ENCODE measurements around the gene ULK1.

Gene ULK1

DNA sequence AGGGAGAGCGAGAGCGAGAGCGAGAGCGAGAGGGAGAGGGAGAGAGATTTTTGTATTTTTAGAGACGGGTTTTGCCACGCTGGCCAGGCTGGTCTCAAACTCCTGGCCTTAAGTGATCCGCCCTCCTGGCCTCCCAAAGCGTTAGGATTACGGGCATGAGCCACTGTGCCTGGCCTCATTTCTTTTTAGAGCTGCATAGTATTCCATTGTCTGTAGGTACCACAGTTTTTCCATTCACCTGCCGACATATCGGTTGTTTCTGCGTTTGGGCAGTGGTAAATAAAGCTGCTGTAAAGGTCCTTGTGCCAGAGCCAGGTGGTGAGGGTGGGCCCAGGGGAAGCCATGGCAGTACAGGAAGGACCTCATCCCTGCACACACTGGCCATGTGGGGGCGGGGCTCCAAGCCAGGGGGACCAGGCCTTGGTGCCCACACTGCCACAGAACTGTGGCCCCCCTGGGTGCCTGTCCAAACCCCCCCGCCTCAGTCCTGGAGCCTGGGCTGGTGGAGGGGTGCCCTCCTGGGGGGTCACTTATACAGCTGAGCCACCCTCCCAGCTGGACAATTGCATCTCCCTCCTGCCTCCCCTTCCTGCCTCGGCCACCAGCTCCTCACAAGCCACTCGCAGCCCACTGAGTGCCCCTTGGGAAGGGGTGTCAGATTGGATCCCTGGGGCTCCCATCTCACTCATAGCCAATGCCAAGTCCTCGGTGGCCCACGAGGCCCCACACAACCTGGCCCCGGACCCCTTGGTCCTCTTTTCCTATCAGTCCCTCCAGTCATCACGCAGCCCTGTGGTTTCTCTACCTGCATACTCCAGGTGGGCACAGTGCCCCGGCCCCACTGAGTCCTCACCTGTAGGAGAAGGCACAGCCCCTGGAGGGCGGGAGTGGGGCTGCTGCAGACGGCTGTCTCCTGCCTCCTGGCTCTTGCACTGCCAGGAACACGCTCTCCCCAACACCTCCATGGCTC is 33.0 kb downstream of the ULK1 start:
- peaks cover 27% of the 10 kb centered on the region for H3K4me1 Mint-ChIP-seq (ENCODE audit: low read depth)
- peaks cover 28% of the 10 kb centered on the region for H3K36me3 Mint-ChIP-seq (ENCODE audit: low read depth)
- no peak for DNase-seq
- no peaks in the 10 kb centered on the region for H3K27me3 Mint-ChIP-seq
- peak overlapping the region; percentile 82 for H3K27ac Mint-ChIP-seq
- no peaks in the 10 kb centered on the region for H3K9me3 Mint-ChIP-seq
- peak overlapping the region; percentile 97 for H3K4me3 Mint-ChIP-seq

DNA sequence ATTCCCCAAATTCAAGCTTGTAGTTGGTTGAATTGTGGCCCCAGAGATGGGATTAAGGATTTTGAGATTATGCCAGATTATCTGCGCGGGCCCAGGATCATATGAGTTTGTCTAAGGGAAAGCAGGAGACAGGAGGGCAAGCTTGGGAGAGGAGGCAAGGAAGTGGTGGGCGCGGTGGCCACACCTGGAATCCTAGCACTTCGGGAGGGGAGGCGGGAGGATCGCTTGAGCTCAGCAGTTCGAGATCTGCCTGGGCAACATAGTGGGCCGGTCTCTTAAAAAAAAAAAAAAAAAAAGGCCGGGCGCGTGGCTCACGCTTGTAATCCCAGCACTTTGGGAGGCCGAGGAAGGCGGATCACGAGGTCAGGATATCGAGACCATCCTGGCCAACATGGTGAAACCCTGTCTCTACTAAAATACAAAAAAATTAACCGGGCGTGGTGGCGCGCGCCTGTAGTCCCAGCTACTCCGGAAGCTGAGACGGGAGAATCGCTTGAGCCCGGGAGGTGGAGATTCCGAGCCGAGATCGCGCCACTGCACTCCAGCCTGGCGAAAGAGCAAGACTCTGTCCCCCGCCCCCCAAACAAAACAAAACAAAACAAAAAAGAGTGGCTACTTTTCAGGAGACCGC is 33.8 kb downstream of the ULK1 start:
- Mint-ChIP-seq H3K4me1 (ENCODE audit: low read depth) (peaks cover 32% of the 10 kb centered on the region), H3K27ac (peak overlapping the region; percentile 82), H3K9me3 (no peaks in the 10 kb centered on the region), H3K4me3 (peak overlapping the region; percentile 97), H3K36me3 (ENCODE audit: low read depth) (peaks cover 36% of the 10 kb centered on the region), H3K27me3 (no peaks in the 10 kb centered on the region)
- DNase-seq: no peak

- H3K36me3 Mint-ChIP-seq (ENCODE audit: low read depth): peaks cover 43% of the 10 kb centered on the region
- H3K9me3 Mint-ChIP-seq: no peaks in the 10 kb centered on the region
- H3K27ac Mint-ChIP-seq: peak within 1 kb of the TSS; percentile 96
- peak; percentile 95 for DNase-seq
- H3K4me1 Mint-ChIP-seq (ENCODE audit: low read depth): peaks cover 35% of the 10 kb centered on the region
- H3K4me3 Mint-ChIP-seq: peak within 1 kb of the TSS; percentile 97
- no peaks in the 10 kb centered on the region for H3K27me3 Mint-ChIP-seq
Observed at GRCh38 chr12:131928711-131929580, 34.5 kb downstream of the ULK1 start, which contains the start of gene PUS1. TSS of gene PUS1 (plus strand) at chr12:131929276. CDS start at chr12:131929723, 447 bp downstream.

GRCh38 chr12:131929581-131930456 is 35.4 kb downstream of the ULK1 start:
- Mint-ChIP-seq H3K36me3 (ENCODE audit: low read depth) (peaks cover 51% of the 10 kb centered on the region), H3K27me3 (no peaks in the 10 kb centered on the region), H3K4me1 (ENCODE audit: low read depth) (peaks cover 32% of the 10 kb centered on the region), H3K27ac (peak overlapping the region; percentile 96), H3K4me3 (peak overlapping the region; percentile 97), H3K9me3 (no peaks in the 10 kb centered on the region)
- peak; percentile 61 for DNase-seq

DNA sequence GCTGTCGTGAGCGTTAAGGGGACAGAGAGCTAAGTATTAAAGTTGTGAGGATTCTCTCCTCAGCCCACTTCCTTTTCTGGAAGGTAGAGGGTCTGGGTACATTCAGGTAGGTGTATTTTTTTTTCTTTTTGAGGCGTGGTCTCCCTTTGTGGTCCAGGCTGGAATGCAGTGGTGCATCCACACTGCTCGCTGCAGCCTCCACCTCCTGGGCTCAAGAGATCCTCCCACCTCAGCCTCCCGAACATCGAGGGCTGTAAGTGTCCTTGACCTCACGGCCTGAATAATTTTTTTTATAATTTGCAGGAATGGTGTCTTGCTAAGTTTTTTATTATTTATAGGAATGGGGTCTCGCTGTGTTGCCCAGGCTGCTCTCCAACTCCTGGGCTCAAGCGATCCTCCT is 36.1 kb downstream of the ULK1 start:
- H3K27ac Mint-ChIP-seq: peak overlapping the region; percentile 93
- DNase-seq: no peak
- no peaks in the 10 kb centered on the region for H3K27me3 Mint-ChIP-seq
- peaks cover 55% of the 10 kb centered on the region for H3K36me3 Mint-ChIP-seq (ENCODE audit: low read depth)
- no peaks in the 10 kb centered on the region for H3K9me3 Mint-ChIP-seq
- H3K4me1 Mint-ChIP-seq (ENCODE audit: low read depth): peaks cover 30% of the 10 kb centered on the region
- peak overlapping the region; percentile 89 for H3K4me3 Mint-ChIP-seq

GRCh38 chr12:131933387-131933786 is 39.0 kb downstream of the ULK1 start:
- peaks cover 24% of the 10 kb centered on the region for H3K4me1 Mint-ChIP-seq (ENCODE audit: low read depth)
- H3K27ac Mint-ChIP-seq: peak overlapping the region; percentile 20
- H3K9me3 Mint-ChIP-seq: no peaks in the 10 kb centered on the region
- H3K27me3 Mint-ChIP-seq: no peaks in the 10 kb centered on the region
- DNase-seq: no peak
- peaks cover 82% of the 10 kb centered on the region for H3K36me3 Mint-ChIP-seq (ENCODE audit: low read depth)
- H3K4me3 Mint-ChIP-seq: no peak overlapping the region

- Mint-ChIP-seq H3K9me3 (no peaks in the 10 kb centered on the region), H3K36me3 (ENCODE audit: low read depth) (peaks cover 89% of the 10 kb centered on the region), H3K4me1 (ENCODE audit: low read depth) (peaks cover 24% of the 10 kb centered on the region), H3K4me3 (no peak overlapping the region), H3K27me3 (no peaks in the 10 kb centered on the region), H3K27ac (no peak overlapping the region)
- no peak for DNase-seq
Observed at GRCh38 chr12:131934535-131934934, 40.1 kb downstream of the ULK1 start.

DNA sequence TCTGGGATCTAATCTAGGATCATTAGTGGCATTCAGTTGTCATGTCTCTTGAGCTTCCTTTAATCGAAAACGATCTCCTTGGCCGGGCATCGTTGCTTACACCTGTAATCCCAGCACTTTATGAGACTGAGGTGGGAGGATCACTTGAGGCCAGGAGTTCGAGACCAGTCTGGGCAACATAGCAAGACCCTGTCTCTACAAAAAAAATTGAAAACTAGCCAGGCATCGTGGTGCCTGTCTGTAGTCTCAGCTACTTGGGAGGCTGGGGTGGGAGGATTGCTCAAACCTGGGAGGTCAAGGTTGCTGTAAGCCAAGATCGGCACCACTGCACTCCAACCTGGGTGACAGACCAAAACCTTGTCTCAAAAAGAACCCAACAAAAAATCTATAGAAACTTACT is 43.7 kb downstream of the ULK1 start:
- H3K36me3 Mint-ChIP-seq (ENCODE audit: low read depth): peaks cover 93% of the 10 kb centered on the region
- DNase-seq: no peak
- no peaks in the 10 kb centered on the region for H3K27me3 Mint-ChIP-seq
- peak overlapping the region; percentile 40 for H3K27ac Mint-ChIP-seq
- H3K9me3 Mint-ChIP-seq: no peaks in the 10 kb centered on the region
- H3K4me3 Mint-ChIP-seq: no peak overlapping the region
- peaks cover 3% of the 10 kb centered on the region for H3K4me1 Mint-ChIP-seq (ENCODE audit: low read depth)

- H3K9me3 Mint-ChIP-seq: no peaks in the 10 kb centered on the region
- H3K27ac Mint-ChIP-seq: no peak overlapping the region
- no peak overlapping the region for H3K4me3 Mint-ChIP-seq
- H3K4me1 Mint-ChIP-seq (ENCODE audit: low read depth): no peaks in the 10 kb centered on the region
- peaks cover 93% of the 10 kb centered on the region for H3K36me3 Mint-ChIP-seq (ENCODE audit: low read depth)
- no peak for DNase-seq
- H3K27me3 Mint-ChIP-seq: no peaks in the 10 kb centered on the region
Observed at GRCh38 chr12:131939007-131939406, 44.6 kb downstream of the ULK1 start.

DNA sequence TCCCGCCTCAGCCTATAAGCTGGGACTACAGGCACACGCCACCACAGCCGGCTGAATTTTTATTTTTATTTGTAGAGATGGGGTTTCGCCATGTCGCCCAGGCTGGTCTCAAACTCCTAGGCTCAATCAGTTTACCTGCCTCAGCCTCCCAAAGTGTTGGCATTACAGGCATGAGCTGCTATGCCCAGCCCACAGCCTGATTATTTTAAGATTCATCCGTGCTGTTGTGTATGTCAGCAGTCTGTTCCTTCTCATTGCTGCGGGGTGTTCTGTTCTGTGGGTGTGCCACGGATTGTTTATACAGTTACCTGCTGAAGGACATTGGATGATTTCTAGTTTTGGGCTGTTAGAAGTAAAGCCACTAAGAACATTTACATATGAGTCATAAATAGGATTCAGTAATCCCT is 45.7 kb downstream of the ULK1 start:
- no peak overlapping the region for H3K27ac Mint-ChIP-seq
- peaks cover 96% of the 10 kb centered on the region for H3K36me3 Mint-ChIP-seq (ENCODE audit: low read depth)
- H3K9me3 Mint-ChIP-seq: no peaks in the 10 kb centered on the region
- no peak for DNase-seq
- no peaks in the 10 kb centered on the region for H3K4me1 Mint-ChIP-seq (ENCODE audit: low read depth)
- H3K4me3 Mint-ChIP-seq: no peak overlapping the region
- no peaks in the 10 kb centered on the region for H3K27me3 Mint-ChIP-seq

GRCh38 chr12:131941116-131941986 is 46.9 kb downstream of the ULK1 start:
- Mint-ChIP-seq H3K9me3 (no peaks in the 10 kb centered on the region), H3K4me3 (no peak overlapping the region), H3K27me3 (no peaks in the 10 kb centered on the region), H3K36me3 (ENCODE audit: low read depth) (peaks cover 94% of the 10 kb centered on the region), H3K27ac (no peak overlapping the region), H3K4me1 (ENCODE audit: low read depth) (no peaks in the 10 kb centered on the region)
- no peak for DNase-seq

DNA sequence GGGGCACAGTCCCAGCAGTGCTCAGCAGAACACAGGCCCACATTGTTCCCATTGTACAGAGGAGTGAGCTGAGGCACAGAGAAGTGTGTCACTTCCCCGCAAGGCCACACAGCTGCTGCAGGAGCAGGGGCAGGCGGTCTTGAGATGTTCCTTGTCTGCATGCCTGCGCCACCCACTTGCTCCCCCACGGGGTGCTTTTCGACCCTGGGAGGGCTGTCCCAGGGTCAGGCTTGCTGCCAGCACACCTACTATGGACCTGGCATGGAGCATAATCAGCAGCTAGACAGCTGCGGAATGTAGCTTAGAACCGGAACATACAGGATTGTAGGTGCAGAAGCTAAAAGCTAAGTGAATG is 47.5 kb downstream of the ULK1 start:
- Mint-ChIP-seq H3K4me3 (no peak overlapping the region), H3K27me3 (no peaks in the 10 kb centered on the region), H3K36me3 (ENCODE audit: low read depth) (peaks cover 88% of the 10 kb centered on the region), H3K4me1 (ENCODE audit: low read depth) (no peaks in the 10 kb centered on the region), H3K27ac (no peak overlapping the region), H3K9me3 (no peaks in the 10 kb centered on the region)
- no peak for DNase-seq

GRCh38 chr12:131942671-131943070 is 48.2 kb downstream of the ULK1 start:
- Mint-ChIP-seq H3K9me3 (no peaks in the 10 kb centered on the region), H3K27ac (no peak overlapping the region), H3K4me1 (ENCODE audit: low read depth) (peaks cover 5% of the 10 kb centered on the region), H3K36me3 (ENCODE audit: low read depth) (peaks cover 87% of the 10 kb centered on the region), H3K27me3 (no peaks in the 10 kb centered on the region), H3K4me3 (no peak overlapping the region)
- DNase-seq: peak; percentile 15

All from activated T-cell treated with anti-CD3 and anti-CD28 coated beads, Interleukin-2, amount 50 U/mL, for 24 hours (primary cell).